GM19023 (cell line): ENCODE measurements around the gene HMX2.
"Not testable (repeated sequence)": the region's sequence is repeated elsewhere in the genome, so short reads cannot be mapped to it uniquely, and the experiment has no call there.

Experiments
- ATAC-seq: cut with Tn5 transposase; IDR thresholded peaks from one replicate; pipeline ENCODE4 v1.9.1; 2021; ENCODE audit warnings: mild to moderate bottlenecking, moderate library complexity; ENCODE audit not compliant: unreplicated experiment

Gene HMX2

DNA sequence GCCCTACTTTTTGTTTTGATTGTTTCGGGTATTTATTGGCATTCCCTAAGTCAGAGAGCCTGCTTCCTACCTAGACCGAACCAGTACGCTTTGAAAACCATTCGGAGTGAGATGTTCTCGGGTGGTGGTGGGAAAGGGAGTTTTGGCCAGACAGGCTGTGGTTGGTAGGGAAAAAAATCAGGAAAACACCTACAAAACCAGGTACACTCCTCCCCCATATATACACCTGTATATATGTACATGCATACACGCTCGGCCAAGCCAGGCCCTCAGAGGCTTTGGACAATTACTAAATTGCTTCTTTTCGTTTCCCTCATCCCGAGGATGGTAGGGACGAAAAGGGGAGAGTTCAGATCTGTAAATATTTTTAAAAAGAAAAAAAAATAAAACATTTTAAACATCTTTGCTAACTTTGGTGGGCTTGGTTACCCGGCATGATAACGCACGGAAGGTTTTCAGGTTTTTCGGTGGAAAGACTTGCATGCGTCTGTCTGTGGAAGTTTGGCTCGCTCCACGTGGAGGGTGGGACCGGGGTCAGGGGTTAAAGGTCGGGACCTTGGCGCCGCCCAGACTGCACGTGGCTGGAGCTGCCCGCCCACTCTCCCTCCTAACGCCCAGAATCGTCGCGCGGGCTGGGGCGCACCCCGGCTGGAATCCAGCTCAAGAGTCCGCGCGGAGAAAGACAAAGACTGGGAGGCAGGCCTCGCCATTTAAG is 2.5 kb downstream of the HMX2 start:
- ATAC-seq, result no peak

DNA sequence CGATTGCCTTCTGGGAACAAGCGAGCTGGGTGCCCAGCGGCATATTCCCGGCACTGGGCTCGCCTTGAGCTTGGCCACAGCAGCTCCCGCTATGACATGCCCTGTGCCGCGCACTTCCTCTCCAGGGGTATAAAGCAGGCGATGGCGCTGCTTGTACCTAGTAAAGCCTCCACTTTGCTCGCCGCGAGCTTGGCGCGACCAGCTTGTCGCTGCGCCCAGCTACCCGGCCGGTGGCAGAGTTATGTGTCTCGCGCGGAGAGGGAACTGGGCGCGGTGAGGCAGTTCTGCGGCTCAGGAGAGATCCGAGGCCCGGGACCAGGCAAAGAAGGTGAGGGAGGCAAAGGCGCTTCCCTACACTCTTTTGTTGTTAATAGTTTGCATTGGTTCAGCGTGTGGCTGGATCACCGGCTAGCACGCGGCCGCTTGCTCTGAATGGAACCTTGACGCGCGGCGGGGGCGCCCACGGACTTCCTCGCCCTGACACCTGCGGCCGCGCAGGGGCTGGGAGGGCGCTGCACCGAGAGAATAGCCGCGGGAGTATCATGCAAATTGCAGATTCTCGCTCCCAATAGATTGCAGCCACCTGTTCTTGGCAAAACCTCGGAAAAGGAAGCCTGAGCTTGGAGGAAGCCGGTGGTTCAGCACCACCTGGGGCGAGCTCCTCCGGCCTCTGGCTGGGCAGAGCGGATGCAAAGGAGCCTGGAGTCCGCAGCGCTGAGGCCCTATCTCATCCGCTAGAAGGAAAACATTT is 3.2 kb downstream of the HMX2 start:
- no peak for ATAC-seq

DNA sequence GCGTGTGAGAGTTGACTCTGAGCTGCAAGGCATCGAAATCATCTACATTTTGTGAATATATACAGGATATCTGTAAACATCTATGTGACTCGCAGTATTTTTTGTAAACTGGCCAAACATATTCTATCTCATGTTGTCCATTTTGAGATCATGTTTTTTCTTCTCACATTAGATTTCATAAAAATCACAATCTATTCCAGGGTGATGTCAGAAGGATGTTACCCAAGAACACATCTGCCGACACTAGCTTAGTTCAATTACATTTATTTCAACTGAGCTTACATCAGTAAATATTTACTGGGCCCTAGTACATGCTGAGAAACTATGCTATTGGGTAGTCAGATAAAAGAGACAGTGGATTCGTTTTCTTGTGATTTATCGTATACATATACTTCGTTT is 3.8 kb downstream of the HMX2 start:
- no peak for ATAC-seq

DNA sequence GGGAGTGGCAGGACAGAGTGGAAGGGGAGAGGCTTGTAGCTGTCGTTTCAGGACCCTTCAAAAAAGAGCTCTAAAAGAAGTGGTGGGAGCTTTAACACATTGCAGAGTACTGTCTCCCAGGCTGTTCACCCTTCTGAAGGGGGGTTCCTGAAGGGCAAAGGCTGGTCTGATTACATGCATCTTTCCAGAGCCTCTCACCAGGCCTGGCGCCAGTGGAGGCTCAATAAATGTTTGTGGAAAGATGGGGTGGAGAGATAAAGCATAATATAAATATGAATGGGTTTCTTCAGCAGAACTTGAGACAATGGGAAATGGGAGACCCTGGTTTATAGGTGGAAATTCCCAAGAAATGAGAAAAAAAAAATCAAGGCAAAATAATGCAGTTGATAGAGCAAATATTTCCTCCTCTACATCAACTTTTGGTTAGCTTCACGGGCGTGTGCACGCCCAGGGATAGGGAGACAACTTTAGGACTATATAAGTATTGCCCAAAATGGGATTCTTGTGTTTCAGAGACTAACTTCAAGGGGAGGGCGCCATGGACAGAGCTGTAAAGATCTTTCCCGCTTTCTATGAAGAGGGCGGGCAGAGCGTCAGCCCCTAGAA is 5.7 kb downstream of the HMX2 start:
- ATAC-seq, result no peak

DNA sequence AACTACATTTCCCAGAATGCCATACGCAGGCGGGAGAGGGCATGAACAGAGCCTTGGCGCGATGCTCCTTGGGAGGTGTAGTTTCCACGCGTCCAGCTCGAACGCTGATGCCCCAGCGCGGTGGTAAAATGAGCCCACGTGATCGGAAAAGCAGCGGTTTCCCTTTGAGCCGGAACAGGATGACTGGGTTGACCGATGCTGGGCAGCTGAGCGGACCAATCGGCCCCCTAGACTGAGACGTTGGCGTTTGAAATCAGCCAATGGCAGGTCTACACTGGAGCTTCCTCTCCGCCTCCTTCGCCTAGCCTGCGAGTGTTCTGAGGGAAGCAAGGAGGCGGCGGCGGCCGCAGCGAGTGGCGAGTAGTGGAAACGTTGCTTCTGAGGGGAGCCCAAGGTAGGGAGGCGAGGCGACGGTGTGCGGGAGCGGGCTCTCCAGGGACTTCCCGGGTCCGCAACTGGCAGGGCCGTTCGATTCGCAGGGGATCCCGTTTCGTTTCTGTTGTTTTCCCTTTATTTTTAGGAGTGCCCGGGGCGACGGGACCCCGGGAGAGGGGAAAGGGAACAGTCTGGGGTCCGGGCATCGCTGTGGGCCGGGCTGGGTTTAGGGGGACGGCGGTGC is 6.3 kb downstream of the HMX2 start, which contains the start of gene BUB3:
Gene BUB3 (plus strand): TSS at position 311 of the 619 bp plus-strand sequence. CDS start 516 bp downstream, outside the sequence.
- ATAC-seq, result peak; percentile 94

DNA sequence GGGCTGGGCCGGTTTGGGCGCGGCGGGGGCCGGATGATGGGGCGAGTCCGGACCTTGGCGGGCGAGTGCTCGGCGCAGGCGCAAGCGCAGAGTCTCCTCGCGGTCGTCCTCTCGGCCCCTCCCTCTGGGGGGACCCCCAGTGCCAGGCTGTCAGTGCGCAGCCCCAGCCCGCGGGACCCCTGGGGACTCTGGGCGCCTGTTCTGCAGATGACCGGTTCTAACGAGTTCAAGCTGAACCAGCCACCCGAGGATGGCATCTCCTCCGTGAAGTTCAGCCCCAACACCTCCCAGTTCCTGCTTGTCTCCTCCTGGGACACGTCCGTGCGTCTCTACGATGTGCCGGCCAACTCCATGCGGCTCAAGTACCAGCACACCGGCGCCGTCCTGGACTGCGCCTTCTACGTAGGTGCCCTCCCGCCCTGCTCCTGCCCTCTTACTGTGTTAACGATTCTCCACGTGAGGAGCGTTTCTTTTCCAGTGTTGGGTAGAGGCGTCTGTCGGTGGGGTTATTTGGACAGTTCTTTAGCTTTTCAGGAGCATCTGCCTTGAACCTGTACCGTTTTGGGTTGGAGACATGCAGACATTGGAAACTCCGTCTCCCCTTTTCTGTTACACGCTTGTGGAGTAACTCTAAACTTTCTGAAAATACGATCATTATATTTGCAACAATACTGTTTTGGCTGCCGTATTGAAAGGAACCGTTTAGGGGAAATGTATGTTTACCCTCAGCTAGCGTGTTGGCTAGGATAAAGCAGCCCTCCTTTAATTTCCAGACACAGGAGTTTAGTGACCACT is 7.0 kb downstream of the HMX2 start:
- peak; percentile 54 for ATAC-seq

DNA sequence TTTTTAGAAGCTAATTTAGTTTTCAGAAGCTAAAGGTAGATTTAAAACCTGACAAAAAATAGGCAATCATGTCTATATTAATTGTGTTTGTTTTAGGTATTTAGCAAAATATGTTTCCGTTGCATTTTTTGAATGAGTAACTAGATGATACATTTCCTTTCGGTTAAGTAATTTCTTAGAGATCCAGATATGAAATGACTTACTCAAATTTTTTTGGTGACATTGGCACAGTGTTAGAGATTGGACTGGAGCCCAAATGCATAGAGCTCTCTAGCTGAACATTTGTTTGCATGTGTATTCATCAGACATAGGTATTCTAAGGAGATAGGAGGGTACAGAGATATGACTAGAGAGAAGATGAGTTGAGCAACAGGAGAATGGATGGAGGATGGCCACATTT is 8.1 kb downstream of the HMX2 start:
- ATAC-seq, result no peak

DNA sequence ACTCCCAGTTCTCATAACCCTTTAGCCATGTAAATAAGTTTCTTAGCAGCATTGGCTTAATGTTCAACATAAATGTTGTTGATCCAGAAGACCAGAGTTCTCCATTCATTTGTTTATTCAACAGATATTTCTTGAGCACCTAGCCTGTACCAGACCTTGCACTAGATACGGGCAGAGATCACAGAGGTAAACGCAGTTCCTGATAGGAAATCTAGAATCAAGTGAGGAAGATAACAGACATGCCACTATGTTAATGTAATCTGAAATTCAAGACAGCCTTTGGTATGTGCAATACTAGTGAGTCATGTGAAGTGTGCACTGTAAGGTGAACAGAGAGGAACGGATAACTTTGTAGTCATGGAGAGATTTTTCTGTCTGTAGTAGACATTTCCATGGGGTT is 9.3 kb downstream of the HMX2 start:
- no peak for ATAC-seq

DNA sequence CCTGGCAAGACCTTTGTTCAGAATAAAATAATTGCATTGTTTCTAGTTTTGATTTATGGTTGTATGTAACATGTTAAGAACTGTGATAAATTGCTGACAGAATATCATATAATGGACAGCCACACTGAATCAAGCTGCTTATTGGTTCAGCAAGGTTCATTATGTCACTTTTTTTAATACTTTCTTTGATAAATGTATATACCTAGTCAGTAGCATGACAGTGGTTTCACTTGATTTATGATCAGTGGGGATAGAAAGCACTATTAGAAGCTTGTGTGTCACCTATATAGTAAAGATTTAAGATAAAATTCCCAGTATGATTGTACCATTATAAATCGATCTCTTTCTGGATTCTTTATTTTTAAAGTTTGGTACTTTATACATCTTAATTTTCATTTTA is 10.7 kb downstream of the HMX2 start:
- ATAC-seq, result no peak

DNA sequence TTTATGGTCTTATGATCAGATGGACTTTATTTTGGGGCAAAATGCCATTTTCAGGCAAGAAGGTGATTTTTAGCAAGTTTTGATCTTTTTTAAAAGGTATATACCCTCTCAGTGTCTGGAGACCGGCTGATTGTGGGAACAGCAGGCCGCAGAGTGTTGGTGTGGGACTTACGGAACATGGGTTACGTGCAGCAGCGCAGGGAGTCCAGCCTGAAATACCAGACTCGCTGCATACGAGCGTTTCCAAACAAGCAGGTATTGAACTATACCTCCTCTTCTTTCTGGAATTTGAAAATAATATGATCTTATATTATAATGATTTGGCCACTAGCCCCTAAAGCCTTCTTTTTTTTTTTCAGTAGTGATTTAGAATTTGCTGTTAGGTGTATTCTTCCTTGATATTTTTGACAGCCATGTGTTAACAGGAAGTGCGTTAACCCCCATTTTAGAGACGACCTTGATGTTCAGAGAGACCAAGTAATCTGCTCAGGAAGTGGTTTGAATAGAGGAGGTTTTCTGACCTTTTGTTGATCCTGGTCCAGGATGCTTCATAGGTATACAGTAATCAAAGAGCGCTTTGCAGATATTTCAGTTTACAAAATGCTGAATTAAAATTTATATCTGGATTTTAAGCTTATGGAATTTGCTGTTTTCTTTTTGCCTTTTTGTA is 12.5 kb downstream of the HMX2 start:
- no peak for ATAC-seq

DNA sequence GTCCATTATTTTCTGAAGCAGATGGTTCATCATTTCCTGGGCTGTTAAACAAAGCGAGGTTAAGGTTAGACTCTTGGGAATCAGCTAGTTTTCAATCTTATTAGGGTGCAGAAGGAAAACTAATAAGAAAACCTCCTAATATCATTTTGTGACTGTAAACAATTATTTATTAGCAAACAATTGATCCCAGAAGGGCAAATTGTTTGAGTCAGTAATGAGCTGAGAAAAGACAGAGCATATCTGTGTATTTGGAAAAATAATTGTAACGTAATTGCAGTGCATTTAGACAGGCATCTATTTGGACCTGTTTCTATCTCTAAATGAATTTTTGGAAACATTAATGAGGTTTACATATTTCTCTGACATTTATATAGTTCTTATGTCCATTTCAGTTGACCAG is 16.4 kb downstream of the HMX2 start:
- no peak for ATAC-seq

DNA sequence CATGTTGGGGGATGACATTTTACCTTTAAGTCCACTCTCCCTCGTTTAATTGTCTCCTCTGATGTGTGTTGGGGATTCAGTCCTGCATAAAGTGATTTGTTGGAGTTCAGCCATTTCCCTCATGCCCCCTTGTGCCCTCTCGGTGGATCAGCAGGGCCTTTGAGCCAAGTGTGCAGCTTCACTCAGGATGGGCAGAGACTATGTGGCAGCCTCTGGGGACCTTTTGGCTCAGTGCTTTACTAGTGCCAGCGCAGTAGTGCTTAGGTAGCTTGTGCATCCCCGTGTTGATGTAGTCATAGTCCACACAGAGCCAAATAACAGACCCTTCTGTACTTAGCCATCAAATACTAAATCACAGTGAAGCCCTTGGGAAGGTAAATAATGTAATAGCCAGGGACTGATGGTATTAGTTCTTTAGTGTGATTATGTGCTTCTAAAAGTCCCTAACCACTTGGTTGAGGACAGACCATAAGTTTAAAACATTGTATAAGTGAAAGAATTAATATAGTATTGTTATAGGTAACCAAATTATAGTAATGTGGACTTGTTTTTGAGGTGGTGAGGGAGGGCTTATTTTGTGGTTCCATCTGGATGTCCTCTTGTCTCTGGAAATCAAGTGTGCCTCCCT is 17.6 kb downstream of the HMX2 start:
- no peak for ATAC-seq

DNA sequence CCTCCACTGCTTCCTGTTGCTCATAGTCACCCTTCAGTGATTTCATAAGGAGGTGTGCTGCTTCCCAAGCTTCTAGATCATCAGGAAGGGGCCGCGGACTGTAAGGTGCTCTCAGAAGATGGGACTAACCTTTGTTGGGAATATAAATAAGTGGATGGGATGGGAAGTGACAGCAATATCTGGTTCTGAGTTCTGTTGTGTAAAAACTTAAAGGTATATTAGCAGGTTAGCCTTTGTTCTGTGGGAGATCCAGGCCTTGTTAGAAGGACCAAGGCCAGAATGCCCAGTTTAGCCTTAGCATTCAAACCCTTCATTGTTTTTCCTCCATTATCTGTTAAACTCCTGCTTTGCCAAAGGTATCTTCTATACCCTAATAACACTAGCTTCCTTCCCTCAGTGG is 18.7 kb downstream of the HMX2 start:
- no peak for ATAC-seq

DNA sequence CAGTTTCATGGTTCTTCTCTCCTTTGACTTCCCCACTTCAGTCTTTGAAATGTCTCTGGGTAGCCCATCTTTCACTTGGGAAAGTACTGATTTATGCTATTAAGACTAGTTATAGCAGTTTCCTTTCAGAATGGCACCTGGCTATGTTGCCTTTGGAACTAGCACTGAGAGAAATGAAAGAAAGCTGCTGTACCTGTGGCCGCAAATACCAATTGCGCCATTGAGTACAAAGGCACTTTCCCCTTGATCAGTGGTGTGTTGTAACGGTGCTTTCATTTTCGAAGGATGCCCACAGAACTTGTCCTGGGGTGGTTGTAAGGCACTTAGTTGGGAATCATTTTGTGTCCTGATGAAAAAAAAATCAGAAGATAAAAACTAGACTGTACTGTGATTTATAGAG is 23.0 kb downstream of the HMX2 start:
- ATAC-seq, result no peak

DNA sequence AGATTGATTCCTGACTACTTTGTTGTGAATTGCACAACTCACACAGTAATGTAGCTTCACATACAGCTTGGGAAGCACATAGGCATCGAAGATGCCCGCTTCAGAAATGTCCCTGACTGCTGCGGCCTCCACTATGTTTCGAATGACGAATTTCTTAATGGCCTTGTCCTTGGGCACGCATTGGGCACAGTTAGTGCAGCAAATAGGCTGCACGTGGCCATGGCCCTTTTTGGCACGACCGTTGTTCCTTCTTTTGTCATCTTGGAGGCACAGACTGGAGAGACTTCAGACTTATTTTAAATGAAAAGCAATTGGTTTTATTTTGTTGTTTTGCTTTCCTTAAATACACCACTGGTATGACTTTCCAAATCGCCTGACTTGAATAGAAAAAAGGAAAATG is 23.7 kb downstream of the HMX2 start:
- not testable (repeated sequence) for ATAC-seq

DNA sequence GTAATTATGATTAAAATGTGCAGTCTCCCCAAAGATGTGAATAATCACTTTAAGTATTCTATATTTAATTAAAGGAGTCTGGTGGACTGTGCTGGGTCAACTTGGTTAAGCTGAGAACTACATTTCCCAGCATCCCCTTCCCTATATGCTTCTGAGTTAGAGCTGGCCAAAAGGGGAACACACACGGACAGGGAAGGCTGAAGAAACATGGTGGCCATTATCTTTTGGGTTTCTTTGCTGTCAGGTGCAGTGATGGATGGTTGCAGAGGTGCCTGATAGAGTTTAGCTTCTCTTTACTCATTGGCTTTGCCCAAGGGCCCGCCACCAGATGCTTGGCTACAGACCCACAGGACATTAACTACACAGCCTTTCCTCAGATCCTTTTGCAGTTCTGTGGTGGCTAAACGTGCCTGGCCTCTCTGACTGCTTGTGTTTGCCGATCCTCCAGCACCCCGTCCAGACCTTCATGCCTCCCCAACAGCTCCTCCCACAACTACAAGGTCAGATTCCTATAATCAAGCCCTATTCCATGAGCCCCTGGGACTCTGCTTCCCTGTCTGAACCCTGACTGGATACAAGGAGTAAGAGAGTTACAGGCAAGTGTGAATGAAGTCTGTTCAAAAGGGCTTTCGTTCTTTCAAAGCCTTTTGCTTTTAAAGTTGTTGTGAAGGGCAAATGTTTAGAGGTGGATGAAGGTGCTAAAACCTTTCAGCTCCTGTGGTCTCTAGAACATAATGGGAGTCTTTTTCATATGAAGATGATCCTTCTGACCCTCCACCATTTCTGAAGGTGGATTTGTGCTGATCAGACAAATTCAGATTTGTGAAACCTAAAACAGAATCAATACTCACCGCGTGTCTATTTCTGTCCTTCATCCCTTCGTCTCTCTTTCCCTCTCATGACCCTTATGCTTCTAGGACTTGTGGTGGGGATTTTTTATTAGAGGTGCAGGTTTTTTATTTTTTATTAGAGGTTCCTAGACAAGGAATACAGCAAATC is 27.8 kb downstream of the HMX2 start:
- ATAC-seq, result no peak

DNA sequence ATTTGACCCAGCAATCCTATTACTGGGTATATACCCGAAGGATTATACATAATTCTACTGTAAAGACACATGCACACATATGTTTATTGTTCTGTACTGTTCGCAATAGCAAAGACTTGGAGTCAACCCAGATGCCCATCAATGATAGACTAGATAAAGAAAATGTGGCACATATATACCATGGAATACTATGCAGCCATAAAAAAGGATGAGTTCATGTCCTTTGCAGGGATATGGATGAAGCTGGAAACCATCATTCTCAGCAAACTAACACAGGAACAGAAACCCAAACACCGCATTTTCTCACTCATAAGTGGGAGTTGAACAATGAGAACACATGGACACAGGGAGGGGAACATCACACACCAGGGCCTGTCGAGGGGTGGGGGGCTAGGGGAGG is 30.5 kb downstream of the HMX2 start:
- ATAC-seq, result not testable (repeated sequence)
